Activated CD4-positive, alpha-beta T cell treated with anti-CD3 and anti-CD28 coated beads, Interleukin-2, amount 10 ng/mL, durations not matched to agents 7 days and 5 days (primary cell): ENCODE measurements around the gene TBX10. TPM values are rescaled to one million over a fixed set of nuclear protein-coding genes. Genes with fewer than 3 reads are reported as not detected.
"Not testable (repeated sequence)": the region's sequence is repeated elsewhere in the genome, so short reads cannot be mapped to it uniquely, and the experiment has no call there.

Source experiments
- CTCF ChIA-PET: fragments of 350-600 bp; sonication (Branson Sonifier 250); formaldehyde crosslinking; loops from one replicate; lab custom pipeline; 2021; ENCODE audit warnings: antibody characterized with exemption; lab: Charles Lee
- POLR2A ChIA-PET: fragments of 350-600 bp; sonication (Branson Sonifier 250); formaldehyde crosslinking; loops from one replicate; lab custom pipeline; 2021; ENCODE audit warnings: antibody characterized with exemption; lab: Charles Lee
- DNase-seq: peaks from one replicate; pipeline ENCODE4 v3.0.0-alpha.2; 2020
- H3K27ac Mint-ChIP-seq: one replicate; pipeline ENCODE4 v1.8.0; 2021; ENCODE audit warnings: mild to moderate bottlenecking, moderate library complexity, mixed read lengths
- H3K27me3 Mint-ChIP-seq: one replicate; pipeline ENCODE4 v1.8.0; 2021; ENCODE audit warnings: mixed read lengths
- H3K36me3 Mint-ChIP-seq: one replicate; pipeline ENCODE4 v1.8.0; 2021; ENCODE audit warnings: low read depth, mixed read lengths
- H3K4me1 Mint-ChIP-seq: one replicate; pipeline ENCODE4 v1.8.0; 2021; ENCODE audit warnings: mixed read lengths
- H3K4me3 Mint-ChIP-seq: one replicate; pipeline ENCODE4 v1.8.0; 2021; ENCODE audit warnings: mild to moderate bottlenecking, moderate library complexity, mixed read lengths
- H3K9me3 Mint-ChIP-seq: one replicate; pipeline ENCODE4 v1.8.0; 2021; ENCODE audit warnings: mixed read lengths
- total RNA-seq, 2 experiments: library from RNA; stranded (reverse); gene quantifications; one replicate each; pipeline ENCODE4 v1.2.3, GENCODE V29; 2021

Gene TBX10
- total RNA-seq, 2 experiments from 2014 or later, result not detected

- H3K36me3 Mint-ChIP-seq, result no peaks in the 10 kb centered on the region
- peak overlapping the region; percentile 84 for H3K4me3 Mint-ChIP-seq
- no peaks in the 10 kb centered on the region for H3K9me3 Mint-ChIP-seq
- no peaks in the 10 kb centered on the region for H3K27me3 Mint-ChIP-seq
- CTCF ChIA-PET, result interaction anchor here (0.6 to 9.6 kb wide), 5 partner anchors 16 to 40 kb away, joined by 3 to 114 read pairs (median 4); partner anchors contain the start of gene ACY3
- POLR2A ChIA-PET, result no interaction called here
- H3K4me1 Mint-ChIP-seq, result peaks cover 18% of the 10 kb centered on the region
- no peak for DNase-seq
- peak overlapping the region; percentile 36 for H3K27ac Mint-ChIP-seq
These were observed 8.2 kb downstream of the TBX10 start for GRCh38 chr11:67631411-67631810.

- no peak for DNase-seq
- ChIA-PET POLR2A (no interaction called here), CTCF (interaction anchor here (1.1 to 9.6 kb wide), 11 partner anchors 9 to 70 kb away, joined by 3 to 114 read pairs (median 6); partner anchors contain the start of genes ACY3 and TBX10)
- Mint-ChIP-seq H3K36me3 (no peaks in the 10 kb centered on the region), H3K4me3 (peak overlapping the region; percentile 84), H3K27me3 (no peaks in the 10 kb centered on the region), H3K4me1 (peaks cover 18% of the 10 kb centered on the region), H3K9me3 (no peaks in the 10 kb centered on the region), H3K27ac (peak overlapping the region; percentile 86)
These were observed 8.6 kb downstream of the TBX10 start for GRCh38 chr11:67630943-67631331.

DNA sequence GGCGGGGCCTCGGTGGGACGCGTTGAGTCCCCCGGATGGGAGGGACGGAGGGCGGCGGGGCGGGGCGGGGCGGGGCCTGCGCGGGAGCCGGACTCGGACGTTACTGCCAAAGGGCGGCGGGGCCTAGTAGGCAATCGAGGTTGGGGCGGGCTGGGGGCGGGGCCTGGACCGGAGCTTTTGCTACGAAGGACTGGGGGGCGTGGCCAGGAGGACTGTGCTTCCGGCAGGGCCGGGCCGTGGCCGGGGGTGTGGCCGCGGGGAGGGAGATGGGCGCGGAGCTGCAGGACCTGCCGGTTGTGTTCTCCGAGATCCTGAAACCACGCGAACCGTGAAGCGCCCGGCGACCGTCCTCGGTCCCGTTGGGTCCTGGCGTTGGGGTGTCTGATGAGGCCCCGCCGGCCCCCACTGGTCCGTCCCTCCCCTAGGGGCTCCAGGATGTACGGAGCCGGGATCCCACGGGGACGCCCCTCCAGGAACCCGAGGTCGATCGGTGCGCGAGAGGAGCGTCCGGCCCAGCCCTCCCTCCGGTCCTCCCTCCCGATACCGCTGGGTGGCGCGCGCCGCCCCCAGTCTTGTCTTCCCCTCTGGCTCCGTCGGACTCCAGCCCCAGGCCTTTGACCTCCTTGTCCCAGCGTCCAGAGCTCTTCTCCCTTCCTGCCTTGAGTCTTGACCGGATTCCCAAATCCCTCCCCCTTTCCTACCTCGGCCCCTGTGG lies 9.2 kb downstream of the TBX10 start:
- Mint-ChIP-seq H3K4me1 (peaks cover 20% of the 10 kb centered on the region), H3K27me3 (no peaks in the 10 kb centered on the region), H3K27ac (peak overlapping the region; percentile 95), H3K4me3 (peak overlapping the region; percentile 84), H3K9me3 (no peaks in the 10 kb centered on the region), H3K36me3 (no peaks in the 10 kb centered on the region)
- ChIA-PET CTCF (interaction anchor here (0.5 to 9.6 kb wide), 20 partner anchors 9 to 151 kb away, joined by 3 to 114 read pairs (median 4); partner anchors contain the start of genes ACY3 and TBX10), POLR2A (interaction anchor here (0.6 kb wide), 2 partner anchors 20 to 147 kb away, joined by 3 read pairs; partner anchors contain the start of gene AIP)
- DNase-seq, result peak; percentile 95

GRCh38 chr11:67629386-67630227 lies 10.0 kb downstream of the TBX10 start, which contains the start of gene NUDT8:
TSS of gene NUDT8 (minus strand) at chr11:67629937. CDS start at chr11:67629911, 26 bp downstream.
- no peaks in the 10 kb centered on the region for H3K36me3 Mint-ChIP-seq
- no peaks in the 10 kb centered on the region for H3K27me3 Mint-ChIP-seq
- no peaks in the 10 kb centered on the region for H3K9me3 Mint-ChIP-seq
- peak within 1 kb of the TSS; percentile 84 for H3K4me3 Mint-ChIP-seq
- ChIA-PET POLR2A (interaction anchor here (0.5 to 0.6 kb wide), 3 partner anchors 10 to 146 kb away, joined by 3 to 5 read pairs (median 3); partner anchors contain the start of gene AIP), CTCF (interaction anchor here (0.5 to 9.6 kb wide), 28 partner anchors 8 to 285 kb away, joined by 3 to 114 read pairs (median 4); partner anchors contain the start of genes ACY3 and TBX10)
- DNase-seq, result peak; percentile 97
- peak within 1 kb of the TSS; percentile 95 for H3K27ac Mint-ChIP-seq
- peaks cover 24% of the 10 kb centered on the region for H3K4me1 Mint-ChIP-seq

GRCh38 chr11:67628710-67629385 lies 10.7 kb downstream of the TBX10 start:
- H3K36me3 Mint-ChIP-seq, result no peaks in the 10 kb centered on the region
- POLR2A ChIA-PET, result interaction anchor here (0.5 kb wide), 1 partner anchor 9 kb away, joined by 5 read pairs; no protein-coding TSS in a partner anchor
- no peaks in the 10 kb centered on the region for H3K9me3 Mint-ChIP-seq
- CTCF ChIA-PET, result interaction anchor here (0.6 to 9.6 kb wide), 21 partner anchors 9 to 284 kb away, joined by 3 to 114 read pairs (median 5); partner anchors contain the start of gene ACY3
- H3K27ac Mint-ChIP-seq, result peak overlapping the region; percentile 83
- H3K4me1 Mint-ChIP-seq, result peaks cover 24% of the 10 kb centered on the region
- H3K4me3 Mint-ChIP-seq, result peak overlapping the region; percentile 84
- no peaks in the 10 kb centered on the region for H3K27me3 Mint-ChIP-seq
- no peak for DNase-seq

DNA sequence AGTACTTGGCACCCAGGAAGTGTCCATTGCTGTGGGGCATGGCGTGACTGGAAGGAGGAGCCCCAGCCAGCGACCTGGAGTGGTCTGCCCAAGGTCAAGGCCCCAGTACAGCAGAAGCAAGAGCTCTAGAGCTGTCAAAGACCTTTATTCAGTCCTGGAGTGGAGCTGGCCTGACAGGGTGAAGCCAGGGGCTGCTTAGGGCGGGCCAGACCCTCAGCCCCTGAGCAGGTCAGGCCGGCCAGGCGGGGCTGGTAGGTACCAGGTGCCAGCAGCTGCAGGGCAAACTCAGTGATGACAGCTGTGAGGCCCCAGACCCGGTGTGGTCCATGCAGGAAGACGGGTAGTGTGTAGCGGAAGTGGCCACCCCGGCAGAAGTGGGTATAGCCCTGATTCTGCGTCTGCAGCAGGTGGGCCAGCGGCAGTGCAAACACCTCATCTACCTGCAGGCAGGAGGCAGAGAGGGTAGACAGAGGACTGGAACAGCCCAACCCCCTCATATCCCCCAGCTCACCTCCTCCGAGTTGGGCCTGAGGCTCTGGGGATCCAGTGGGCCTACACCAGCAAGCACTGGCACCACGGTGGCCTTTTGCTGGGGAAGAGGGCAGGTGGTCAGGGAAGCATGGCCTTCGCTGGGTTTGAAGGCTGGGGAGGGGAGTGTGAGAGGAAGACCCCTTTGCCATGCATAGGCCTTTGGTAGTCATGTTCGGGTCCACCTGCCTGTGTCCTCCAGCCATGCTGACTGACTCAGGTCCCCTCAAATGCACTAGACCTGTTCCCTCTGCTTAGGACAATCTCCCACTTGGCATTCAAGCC lies 11.5 kb downstream of the TBX10 start:
- CTCF ChIA-PET, result interaction anchor here (0.6 to 9.6 kb wide), 12 partner anchors 8 to 77 kb away, joined by 3 to 114 read pairs (median 6); partner anchors contain the start of gene ACY3
- peaks cover 24% of the 10 kb centered on the region for H3K4me1 Mint-ChIP-seq
- no peaks in the 10 kb centered on the region for H3K27me3 Mint-ChIP-seq
- no peak overlapping the region for H3K4me3 Mint-ChIP-seq
- no peaks in the 10 kb centered on the region for H3K9me3 Mint-ChIP-seq
- POLR2A ChIA-PET, result no interaction called here
- H3K27ac Mint-ChIP-seq, result no peak overlapping the region
- DNase-seq, result no peak
- no peaks in the 10 kb centered on the region for H3K36me3 Mint-ChIP-seq

DNA sequence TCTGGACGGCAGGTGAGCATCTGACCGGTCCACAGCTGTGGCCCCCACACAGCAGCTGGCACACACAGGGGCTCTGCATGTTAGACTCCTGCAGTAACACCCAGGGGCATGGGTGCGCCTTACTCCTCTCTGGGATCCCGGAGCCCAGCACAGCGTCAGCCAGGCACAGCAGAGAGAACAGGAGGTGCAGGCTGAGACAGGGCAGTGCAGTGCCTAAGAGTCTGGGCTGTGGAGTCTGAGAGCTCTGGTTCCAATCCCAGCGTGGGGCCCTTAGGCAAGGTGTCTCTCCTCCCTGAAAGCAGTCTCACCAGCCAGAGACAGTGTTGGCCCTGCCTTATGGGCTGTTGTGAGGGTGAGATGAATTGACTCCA lies 12.1 kb downstream of the TBX10 start:
- Mint-ChIP-seq H3K4me3 (no peak overlapping the region), H3K27ac (peak overlapping the region; percentile 41), H3K27me3 (no peaks in the 10 kb centered on the region), H3K36me3 (no peaks in the 10 kb centered on the region), H3K9me3 (no peaks in the 10 kb centered on the region), H3K4me1 (peaks cover 24% of the 10 kb centered on the region)
- ChIA-PET CTCF (interaction anchor here (1.4 to 9.6 kb wide), 3 partner anchors 12 to 32 kb away, joined by 4 to 114 read pairs (median 5); partner anchors contain the start of gene ACY3), POLR2A (no interaction called here)
- DNase-seq, result no peak

GRCh38 chr11:67626970-67627369 lies 12.6 kb downstream of the TBX10 start:
- ChIA-PET POLR2A (interaction anchor here (0.6 kb wide), 1 partner anchor 273 kb away, joined by 3 read pairs; no protein-coding TSS in a partner anchor), CTCF (interaction anchor here (1.4 kb wide), 2 partner anchors 12 to 33 kb away, joined by 4 to 5 read pairs; no protein-coding TSS in a partner anchor)
- no peak overlapping the region for H3K27ac Mint-ChIP-seq
- H3K4me3 Mint-ChIP-seq, result no peak overlapping the region
- no peak for DNase-seq
- no peaks in the 10 kb centered on the region for H3K36me3 Mint-ChIP-seq
- peaks cover 24% of the 10 kb centered on the region for H3K4me1 Mint-ChIP-seq
- H3K9me3 Mint-ChIP-seq, result no peaks in the 10 kb centered on the region
- no peaks in the 10 kb centered on the region for H3K27me3 Mint-ChIP-seq

DNA sequence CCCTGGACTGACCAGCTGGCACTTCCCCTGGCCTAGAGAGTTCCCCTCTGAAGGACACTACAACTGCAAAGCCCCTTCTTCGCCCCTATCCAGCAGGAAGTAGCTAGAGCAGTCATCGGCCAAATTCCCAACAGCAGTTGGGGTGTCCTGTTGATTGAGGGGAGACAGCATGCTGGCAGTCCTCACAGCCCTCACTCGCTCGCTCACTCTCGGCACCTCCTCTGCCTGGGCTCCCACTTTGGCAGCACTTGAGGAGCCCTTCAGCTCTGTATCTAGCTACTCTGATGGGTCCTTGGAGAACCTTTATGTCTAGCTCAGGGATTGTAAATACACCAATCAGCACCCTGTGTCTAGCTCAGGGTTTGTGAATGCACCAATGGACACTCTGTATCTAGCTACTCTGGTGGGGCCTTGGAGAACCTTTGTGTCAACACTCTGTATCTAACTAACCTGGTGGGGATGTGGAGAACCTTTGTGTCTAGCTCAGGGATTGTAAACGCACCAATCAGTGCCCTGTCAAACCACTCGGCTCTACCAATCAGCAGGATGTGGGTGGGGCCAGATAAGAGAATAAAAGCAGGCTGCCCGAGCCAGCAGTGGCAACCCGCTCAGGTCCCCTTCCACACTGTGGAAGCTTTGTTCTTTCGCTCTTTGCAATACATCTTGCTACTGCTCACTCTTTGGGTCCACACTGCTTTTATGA lies 13.3 kb downstream of the TBX10 start:
- not testable (repeated sequence) for DNase-seq, H3K27ac Mint-ChIP-seq, H3K9me3 Mint-ChIP-seq, H3K36me3 Mint-ChIP-seq, H3K4me3 Mint-ChIP-seq, H3K27me3 Mint-ChIP-seq
- POLR2A ChIA-PET, result interaction anchor here (0.6 kb wide), 1 partner anchor 272 kb away, joined by 3 read pairs; no protein-coding TSS in a partner anchor
- H3K4me1 Mint-ChIP-seq, result peaks cover 24% of the 10 kb centered on the region
- CTCF ChIA-PET, result interaction anchor here (1.4 kb wide), 2 partner anchors 11 to 33 kb away, joined by 4 to 5 read pairs; no protein-coding TSS in a partner anchor

- H3K27ac Mint-ChIP-seq, H3K27me3 Mint-ChIP-seq, H3K36me3 Mint-ChIP-seq, H3K4me3 Mint-ChIP-seq, H3K9me3 Mint-ChIP-seq, POLR2A ChIA-PET, DNase-seq: not testable (repeated sequence)
- CTCF ChIA-PET, result interaction anchor here (1.1 to 1.2 kb wide), 2 partner anchors 9 to 10 kb away, joined by 3 to 6 read pairs; no protein-coding TSS in a partner anchor
- peaks cover 13% of the 10 kb centered on the region for H3K4me1 Mint-ChIP-seq
These were observed 15.8 kb downstream of the TBX10 start for GRCh38 chr11:67623795-67624194.
